HPDE6-E6E7 (cell line): Measurements from ENCODE around the gene FAAP20.

Experiments used
- DNase-seq: peaks from one replicate; pipeline ENCODE4 v3.0.0; 2011; ENCODE audit warnings: missing footprints; ENCODE audit errors: extremely low spot score

FAAP20 gene

DNA sequence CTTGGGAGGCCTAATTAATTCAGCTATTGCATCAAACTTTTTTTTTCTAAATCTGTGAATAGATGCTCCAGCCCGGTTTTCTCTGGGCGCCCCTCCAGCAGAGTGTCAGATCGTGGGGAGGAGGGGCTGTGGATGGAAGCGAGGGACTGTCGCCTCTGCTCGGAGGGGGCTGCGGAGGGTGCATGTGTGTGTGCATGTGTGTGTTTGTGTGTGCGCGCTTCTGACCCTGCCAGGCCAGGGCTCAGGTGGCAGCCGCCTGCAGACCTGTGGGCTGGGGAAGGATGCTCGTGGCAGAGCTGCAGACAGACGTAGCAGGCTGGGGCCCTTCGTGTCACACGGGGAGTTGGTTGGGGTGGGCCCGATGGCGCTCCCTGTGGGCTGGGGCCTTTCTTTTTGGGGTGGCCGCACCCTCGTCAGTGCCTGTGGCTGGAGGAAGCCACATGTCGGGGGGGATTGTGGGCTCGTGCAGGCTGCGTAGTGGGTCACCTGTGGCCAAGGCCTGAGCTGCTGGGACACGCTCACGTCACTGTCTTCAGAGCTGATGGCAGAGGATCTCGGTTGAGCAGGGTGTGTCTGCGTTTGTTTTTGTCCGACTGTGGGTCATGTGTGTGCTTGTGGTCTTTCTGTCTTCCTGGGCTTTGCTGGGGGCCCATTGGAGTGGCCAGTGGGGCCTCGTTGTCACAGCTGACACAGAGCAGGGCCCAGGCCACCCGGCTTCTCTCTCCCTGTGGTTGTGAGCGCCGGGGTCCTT is 36.4 kb upstream of the FAAP20 start:
- no peak for DNase-seq

DNA sequence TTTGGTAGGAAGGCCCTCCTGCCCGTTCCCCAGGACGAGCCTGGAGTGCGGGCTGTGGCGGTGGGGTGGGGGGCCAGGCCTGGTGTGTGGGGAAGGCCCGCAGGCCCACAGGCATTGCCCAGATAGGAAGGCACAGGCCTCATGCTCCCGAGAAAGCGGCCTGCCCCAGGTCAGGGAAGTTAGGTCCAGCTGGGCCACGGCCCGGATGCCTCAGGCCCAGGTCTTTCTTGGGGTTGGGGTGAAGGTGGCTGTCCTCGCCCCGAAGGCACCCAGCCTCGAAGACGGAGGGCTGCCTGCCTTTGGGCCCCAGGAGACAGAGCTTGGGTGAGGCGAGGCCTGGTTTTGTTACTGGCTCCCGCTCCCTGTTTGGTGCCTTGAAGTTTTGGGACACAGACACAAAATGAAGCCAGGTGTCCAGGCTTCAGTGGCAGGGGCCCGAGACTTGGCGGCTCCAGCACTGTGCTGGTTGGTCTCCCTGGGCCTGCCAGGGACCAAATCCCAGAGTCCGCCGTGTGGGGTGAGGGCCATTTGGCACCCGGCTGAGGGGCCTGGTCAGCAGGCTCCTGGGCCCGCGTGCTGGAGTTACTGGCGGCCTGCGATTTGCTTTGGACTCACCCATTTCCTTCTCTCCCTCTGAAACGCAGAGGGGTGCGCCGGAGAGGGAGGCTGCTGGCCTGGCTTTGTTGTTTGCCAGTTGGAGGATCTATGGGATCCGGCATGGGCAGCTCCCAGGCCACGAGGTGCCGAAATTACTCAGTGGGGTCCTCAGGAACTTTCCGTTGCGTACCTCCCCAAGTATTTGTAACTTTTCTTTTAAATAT is 35.5 kb upstream of the FAAP20 start:
- DNase-seq: no peak

- DNase-seq: no peak
These were observed 34.7 kb upstream of the FAAP20 start for GRCh38 chr1:2229037-2229864.

GRCh38 chr1:2228694-2229036 is 34.1 kb upstream of the FAAP20 start:
- DNase-seq: no peak

DNA sequence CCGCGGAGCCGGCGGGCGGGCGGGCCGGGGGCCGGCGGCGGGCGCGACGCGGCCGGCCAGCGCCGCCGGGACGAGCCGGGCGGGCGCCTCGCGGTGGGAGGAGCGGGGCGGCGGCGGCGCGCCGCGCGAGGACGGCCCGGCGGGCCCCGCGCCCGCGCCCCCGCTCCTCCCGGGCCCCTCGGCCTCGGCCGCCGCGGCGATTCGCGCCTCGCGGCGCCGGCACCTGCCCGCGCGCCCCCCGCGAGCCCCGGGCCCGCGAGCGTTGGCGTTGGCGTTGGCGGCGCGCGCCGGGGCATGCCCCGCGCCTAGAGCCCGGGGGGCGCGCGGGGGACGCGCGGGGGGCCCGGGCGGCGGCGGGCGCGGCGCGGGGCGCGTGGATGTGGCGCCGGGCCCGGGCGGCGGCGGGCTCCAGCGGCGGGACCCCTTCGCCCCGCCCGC is 33.6 kb upstream of the FAAP20 start, which contains the start of gene SKI:
Gene SKI, plus strand, starts transcription at position 163 of the 438 bp plus-strand sequence. CDS start 448 bp downstream, outside the sequence.
- DNase-seq: no peak

GRCh38 chr1:2227346-2228156 is 33.0 kb upstream of the FAAP20 start:
- peak; percentile 89 for DNase-seq

GRCh38 chr1:2226525-2227345 is 32.2 kb upstream of the FAAP20 start:
- no peak for DNase-seq

- DNase-seq: no peak
These were observed 30.3 kb upstream of the FAAP20 start for GRCh38 chr1:2224631-2225428.

- no peak for DNase-seq
These were observed 29.6 kb upstream of the FAAP20 start for GRCh38 chr1:2224170-2224584.

DNA sequence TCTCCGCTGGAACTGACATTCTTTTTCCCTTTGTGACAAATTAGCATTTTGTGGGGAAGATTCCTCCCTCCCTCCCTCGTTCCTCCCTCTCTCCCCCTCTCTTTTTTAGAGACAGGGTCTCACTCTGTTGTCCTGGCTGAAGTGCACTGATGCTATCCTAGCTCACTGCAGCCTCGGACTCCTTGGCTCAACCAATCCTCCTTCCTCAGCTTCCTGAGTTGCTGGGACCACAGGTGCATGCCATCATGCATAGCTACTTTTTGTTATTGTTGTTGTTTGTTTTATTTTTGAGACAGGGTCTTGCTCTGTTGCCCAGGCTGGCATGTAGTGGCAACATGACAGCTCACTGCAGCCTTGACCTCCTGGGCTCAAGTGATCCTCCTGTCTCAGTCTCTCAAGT is 26.7 kb upstream of the FAAP20 start:
- DNase-seq: no peak

GRCh38 chr1:2216767-2217058 is 22.1 kb upstream of the FAAP20 start:
- DNase-seq: no peak

GRCh38 chr1:2215909-2216766 is 21.6 kb upstream of the FAAP20 start:
- no peak for DNase-seq

DNA sequence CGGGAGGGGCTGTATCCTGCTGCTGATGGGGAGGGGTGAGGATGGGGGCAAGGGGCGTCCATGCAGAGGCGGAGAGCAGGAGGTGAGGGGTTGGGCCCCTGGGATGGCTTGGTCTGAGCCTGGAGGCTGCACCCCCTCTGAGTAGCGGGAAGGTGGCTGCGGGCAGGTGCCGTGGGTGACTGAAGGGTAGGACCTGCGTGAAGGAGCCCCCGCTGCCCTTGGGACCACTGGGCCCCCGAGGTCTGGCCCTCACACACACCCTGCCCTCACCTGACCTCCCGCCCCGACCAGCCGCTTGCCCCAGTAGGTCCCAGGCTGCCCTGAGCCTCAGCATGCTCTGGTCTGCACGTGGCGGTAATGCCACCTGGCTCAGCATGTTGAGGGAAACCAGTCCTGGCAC is 20.8 kb upstream of the FAAP20 start:
- DNase-seq: no peak

DNA sequence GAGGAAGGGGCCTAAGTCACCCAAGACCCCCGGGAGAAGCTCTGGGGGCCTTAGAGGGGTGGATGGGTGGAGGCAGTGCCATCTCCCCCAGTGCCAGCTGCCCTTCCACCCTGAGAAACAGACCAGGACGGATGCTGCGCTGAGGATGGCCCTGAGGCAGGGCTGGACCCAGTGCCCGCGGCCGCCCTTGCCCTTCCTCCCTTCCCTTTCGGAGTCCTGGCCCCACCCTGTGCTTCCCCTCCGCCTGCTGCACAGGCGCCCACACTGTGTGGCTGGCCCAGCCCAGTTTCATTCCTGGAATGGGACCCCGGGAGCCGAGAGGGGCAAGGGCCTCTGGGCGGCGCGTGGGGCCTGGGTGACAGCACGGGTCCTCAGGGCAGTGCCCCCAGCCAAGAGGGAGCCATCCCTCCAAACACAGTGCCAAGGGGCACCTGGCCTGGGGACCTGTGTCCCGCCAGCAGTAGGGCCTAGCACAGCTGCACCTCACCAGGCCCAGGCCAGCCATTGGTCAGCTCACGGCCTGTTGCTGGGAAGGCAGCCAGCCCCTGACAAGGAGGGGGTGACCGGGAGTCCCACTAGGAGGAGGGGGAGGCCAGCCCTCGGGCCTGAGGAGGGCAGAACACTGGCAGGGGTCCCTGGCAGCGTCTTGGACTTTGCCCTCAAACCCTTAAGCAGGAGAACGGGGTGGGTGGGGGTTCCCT is 20.1 kb upstream of the FAAP20 start:
- DNase-seq: no peak

DNA sequence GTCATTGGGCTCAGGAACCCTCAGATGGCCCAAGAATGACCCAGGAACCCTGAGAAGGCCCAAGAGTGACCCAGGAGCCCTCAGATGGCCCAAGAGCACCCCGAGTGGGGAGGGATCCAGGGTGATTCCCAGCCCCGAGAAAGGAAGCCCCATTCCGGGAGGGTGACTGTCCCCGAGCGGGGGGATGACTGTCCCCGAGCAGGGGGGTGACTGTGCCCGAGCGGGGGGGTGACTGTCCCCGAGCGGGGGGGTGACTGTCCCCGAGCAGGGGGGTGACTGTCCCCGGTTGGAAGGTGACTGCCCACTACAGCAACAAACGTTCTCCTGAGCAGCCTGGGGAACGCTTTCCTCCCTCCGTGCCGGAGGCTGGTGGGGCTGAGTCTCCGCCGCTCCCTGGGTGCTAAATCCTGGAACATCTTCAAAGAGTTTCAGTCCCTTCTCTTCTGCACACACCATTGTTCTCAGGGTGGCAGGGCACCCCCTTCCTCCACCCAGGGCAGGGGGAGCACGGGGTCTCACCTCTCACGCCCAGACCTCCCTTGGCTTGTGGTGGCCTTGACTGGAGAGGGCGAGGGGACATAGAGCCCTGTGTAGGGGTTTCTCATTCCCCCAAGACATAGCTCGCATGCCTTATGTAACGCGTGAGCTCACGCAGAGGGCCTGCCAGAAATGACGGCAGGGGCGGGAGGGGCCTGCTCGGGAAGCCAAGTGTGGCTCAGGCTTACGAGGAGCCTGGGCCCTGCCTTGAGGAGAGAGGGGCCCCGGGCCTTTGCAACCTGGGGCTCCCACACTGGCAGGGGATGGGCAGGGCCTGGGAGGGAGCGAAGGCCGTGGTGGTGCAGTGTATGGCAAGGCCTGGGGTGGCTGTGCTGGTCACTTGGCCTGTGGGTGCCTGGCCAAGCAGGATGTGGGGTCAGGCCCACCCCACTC is 19.3 kb upstream of the FAAP20 start:
- DNase-seq: no peak

DNA sequence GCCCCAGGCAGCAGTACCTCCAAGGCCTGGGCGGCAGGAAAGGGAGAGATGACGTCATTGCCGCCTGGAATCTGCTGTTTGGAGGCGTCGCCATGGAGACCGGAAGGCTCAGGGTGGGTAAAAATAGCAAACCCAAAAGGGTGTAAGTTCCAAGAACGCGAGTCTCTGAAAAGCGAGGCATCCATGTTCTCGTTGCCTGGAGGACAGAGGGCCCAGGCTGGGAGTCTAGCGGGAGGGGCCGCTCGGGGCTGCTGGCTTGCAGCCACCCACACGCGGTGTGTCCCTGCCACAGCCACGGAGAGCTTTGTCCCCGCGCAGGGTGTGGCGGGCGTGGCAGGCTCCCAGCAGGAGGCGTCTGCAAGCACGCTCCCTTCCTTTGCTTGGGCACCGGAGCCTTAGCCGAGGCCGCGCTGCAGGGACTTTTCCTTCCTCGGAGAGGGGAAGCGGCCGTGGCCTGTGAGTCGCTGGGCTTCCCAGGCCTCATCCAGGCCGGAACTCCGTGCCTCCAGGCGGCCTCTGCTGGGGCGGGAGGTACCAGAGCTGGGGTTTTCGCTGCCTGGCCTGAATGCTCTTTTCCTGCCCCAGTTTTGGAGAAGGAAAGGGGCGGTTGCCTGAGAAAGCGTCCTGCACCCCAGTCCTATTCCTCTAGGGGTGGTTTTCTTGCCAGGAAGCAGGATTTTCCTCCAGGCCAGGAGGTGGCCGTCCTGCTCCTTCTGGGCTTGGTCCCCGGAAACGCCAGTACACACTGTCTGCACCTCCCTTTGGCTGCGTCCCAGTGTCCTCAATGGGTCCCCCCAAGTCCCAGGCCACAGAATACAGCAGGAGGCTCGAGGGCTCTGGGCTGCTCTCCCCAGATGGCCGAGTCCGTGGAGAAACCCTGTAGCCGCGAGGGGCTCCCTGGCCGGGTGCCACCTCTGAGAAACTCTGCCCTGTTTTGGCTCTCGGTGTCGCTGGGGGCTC is 18.2 kb upstream of the FAAP20 start:
- peak; percentile 76 for DNase-seq
